ENCODE measurements around the gene PHF24. TPM values are rescaled to one million over a fixed set of nuclear protein-coding genes. Genes with fewer than 3 reads are reported as not detected.

PHF24 gene
- total RNA-seq, 2 experiments from 2014 or later = not detected

- Mint-ChIP-seq H3K27me3 (peaks cover 88% of the 10 kb centered on the region), H3K4me3 (peak overlapping the region; percentile 30), H3K9me3 (no peaks in the 10 kb centered on the region), H3K27ac (no peak overlapping the region), H3K4me1 (ENCODE audit: low read depth) (no peaks in the 10 kb centered on the region), H3K36me3 (ENCODE audit: low read depth) (no peaks in the 10 kb centered on the region)
- no peak for ATAC-seq (ENCODE audit: poor library complexity)
- DNase-seq = no peak
- TF ChIP-seq, protein P1, sequence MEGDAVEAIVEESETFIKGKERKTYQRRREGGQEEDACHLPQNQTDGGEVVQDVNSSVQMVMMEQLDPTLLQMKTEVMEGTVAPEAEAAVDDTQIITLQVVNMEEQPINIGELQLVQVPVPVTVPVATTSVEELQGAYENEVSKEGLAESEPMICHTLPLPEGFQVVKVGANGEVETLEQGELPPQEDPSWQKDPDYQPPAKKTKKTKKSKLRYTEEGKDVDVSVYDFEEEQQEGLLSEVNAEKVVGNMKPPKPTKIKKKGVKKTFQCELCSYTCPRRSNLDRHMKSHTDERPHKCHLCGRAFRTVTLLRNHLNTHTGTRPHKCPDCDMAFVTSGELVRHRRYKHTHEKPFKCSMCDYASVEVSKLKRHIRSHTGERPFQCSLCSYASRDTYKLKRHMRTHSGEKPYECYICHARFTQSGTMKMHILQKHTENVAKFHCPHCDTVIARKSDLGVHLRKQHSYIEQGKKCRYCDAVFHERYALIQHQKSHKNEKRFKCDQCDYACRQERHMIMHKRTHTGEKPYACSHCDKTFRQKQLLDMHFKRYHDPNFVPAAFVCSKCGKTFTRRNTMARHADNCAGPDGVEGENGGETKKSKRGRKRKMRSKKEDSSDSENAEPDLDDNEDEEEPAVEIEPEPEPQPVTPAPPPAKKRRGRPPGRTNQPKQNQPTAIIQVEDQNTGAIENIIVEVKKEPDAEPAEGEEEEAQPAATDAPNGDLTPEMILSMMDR (IDR thresholded peaks at IDR 0.05) = no peak
- intact Hi-C loops (cut with DNase I, micrococcal nuclease) = no loop called here
- Histone ChIP-seq H3K9me3 (ENCODE audit: control insufficient read depth in 1 of 2, insufficient read depth in 1 of 2, low read length in 2 of 2) (peaks cover 0 to 5% of the 10 kb centered on the region in 2 experiments), H3K4me1 (ENCODE audit: insufficient read depth, low read length) (peaks cover 9% of the 10 kb centered on the region), H3K27me3 (ENCODE audit: control insufficient read depth in 1 of 2, insufficient read depth in 2 of 2, low read length in 2 of 2) (peaks cover 33 to 58% of the 10 kb centered on the region in 2 experiments), H3K4me3 (ENCODE audit: low read length) (no peak overlapping the region), H3K27ac (ENCODE audit: low read depth in 1 of 2, low read length in 2 of 2) (no peak overlapping the region), H3K36me3 (ENCODE audit: insufficient read depth, low read length) (no peaks in the 10 kb centered on the region)
- POLR2A ChIA-PET = no interaction called here
- CTCF ChIA-PET = no interaction called here
Observed at GRCh38 chr9:34956648-34957047, 1.4 kb upstream of the PHF24 start.

DNA sequence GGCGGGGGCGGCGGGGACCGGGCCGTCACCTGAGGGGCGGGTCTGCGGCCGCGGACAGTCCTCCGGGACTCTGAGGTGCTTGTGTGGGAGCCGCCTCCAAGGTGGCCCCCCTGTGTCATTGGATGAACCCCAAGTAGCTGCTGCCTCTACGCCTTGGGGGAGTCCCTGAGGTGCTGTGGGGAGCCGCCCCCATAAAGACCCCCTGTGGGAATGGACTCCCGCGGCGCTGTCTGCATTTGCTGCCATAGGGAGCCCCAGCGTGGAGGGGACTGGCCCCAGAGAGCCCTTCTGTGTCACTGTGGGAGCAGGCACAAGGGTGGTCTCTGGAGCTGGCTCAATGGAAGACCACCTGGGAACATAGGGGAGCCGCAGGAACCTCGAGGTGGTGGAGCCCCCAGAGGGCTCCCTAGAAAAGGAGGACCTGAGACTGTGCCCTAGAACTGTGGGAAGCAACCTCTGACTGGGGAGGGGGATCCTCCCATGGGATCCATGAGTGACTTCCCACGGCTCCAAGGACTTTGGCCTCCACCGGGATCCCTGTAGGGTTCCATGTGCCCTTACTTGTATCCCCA lies 412 bp downstream of the PHF24 start:
- CTCF ChIA-PET = interaction anchor here (2.2 kb wide), 1 partner anchor 59 kb away, joined by 6 read pairs; no protein-coding TSS in a partner anchor

GRCh38 chr9:34959461-34959860 lies 1.4 kb downstream of the PHF24 start:
- Mint-ChIP-seq H3K4me1 (ENCODE audit: low read depth) (no peaks in the 10 kb centered on the region), H3K9me3 (no peaks in the 10 kb centered on the region), H3K27me3 (peaks cover 89% of the 10 kb centered on the region), H3K27ac (no peak overlapping the region), H3K4me3 (no peak overlapping the region), H3K36me3 (ENCODE audit: low read depth) (no peaks in the 10 kb centered on the region)
- ATAC-seq (ENCODE audit: poor library complexity) (no peak), DNase-seq (no peak)
- Histone ChIP-seq H3K36me3 (ENCODE audit: insufficient read depth, low read length) (no peaks in the 10 kb centered on the region), H3K27ac (ENCODE audit: low read depth in 1 of 2, low read length in 2 of 2) (no peak overlapping the region), H3K4me1 (ENCODE audit: insufficient read depth, low read length) (peaks cover 9% of the 10 kb centered on the region), H3K27me3 (ENCODE audit: control insufficient read depth in 1 of 2, insufficient read depth in 2 of 2, low read length in 2 of 2) (peaks cover 42 to 78% of the 10 kb centered on the region in 2 experiments), H3K9me3 (ENCODE audit: control insufficient read depth in 1 of 2, insufficient read depth in 1 of 2, low read length in 2 of 2) (peaks cover 0 to 5% of the 10 kb centered on the region in 2 experiments), H3K4me3 (ENCODE audit: low read length) (no peak overlapping the region)
- ChIA-PET CTCF (interaction anchor here (2.2 kb wide), 1 partner anchor 60 kb away, joined by 6 read pairs; no protein-coding TSS in a partner anchor), POLR2A (interaction anchor here (0.6 kb wide), 1 partner anchor 122 kb away, joined by 3 read pairs; no protein-coding TSS in a partner anchor)
- intact Hi-C loops (cut with DNase I, micrococcal nuclease) = no loop called here
- TF ChIP-seq, protein P1 (IDR thresholded peaks at IDR 0.05) = no peak

More for the DNA sequence above, 412 bp downstream of the PHF24 start:
- no peaks in the 10 kb centered on the region for H3K4me1 Mint-ChIP-seq (ENCODE audit: low read depth)
- Histone ChIP-seq H3K27me3 (ENCODE audit: control insufficient read depth in 1 of 2, insufficient read depth in 2 of 2, low read length in 2 of 2) (peaks cover 42 to 69% of the 10 kb centered on the region in 2 experiments), H3K4me3 (ENCODE audit: low read length) (peak overlapping the region; percentile 12), H3K27ac (ENCODE audit: low read depth in 1 of 2, low read length in 2 of 2) (no peak overlapping the region), H3K36me3 (ENCODE audit: insufficient read depth, low read length) (no peaks in the 10 kb centered on the region), H3K4me1 (ENCODE audit: insufficient read depth, low read length) (peaks cover 9% of the 10 kb centered on the region), H3K9me3 (ENCODE audit: control insufficient read depth in 1 of 2, insufficient read depth in 1 of 2, low read length in 2 of 2) (peaks cover 0 to 5% of the 10 kb centered on the region in 2 experiments)
- ATAC-seq (ENCODE audit: poor library complexity) = peak; percentile 31
- no peaks in the 10 kb centered on the region for H3K36me3 Mint-ChIP-seq (ENCODE audit: low read depth)
- POLR2A ChIA-PET = interaction anchor here (0.6 kb wide), 1 partner anchor 123 kb away, joined by 3 read pairs; no protein-coding TSS in a partner anchor
- H3K27ac Mint-ChIP-seq = no peak overlapping the region
- peaks cover 88% of the 10 kb centered on the region for H3K27me3 Mint-ChIP-seq
- TF ChIP-seq, protein P1 (IDR thresholded peaks at IDR 0.05) = no peak
- H3K9me3 Mint-ChIP-seq = no peaks in the 10 kb centered on the region
- DNase-seq = no peak
- intact Hi-C loops (cut with DNase I, micrococcal nuclease) = no loop called here
- peak overlapping the region; percentile 52 for H3K4me3 Mint-ChIP-seq

Data from CD4-positive, alpha-beta T cell (primary cell).